ENCODE data around the gene SLC44A1. TPM values are rescaled to one million over a fixed set of nuclear protein-coding genes. Genes with fewer than 3 reads are reported as not detected.

SLC44A1 gene
- total RNA-seq, 2 donors from 2014 or later: 22.2 to 27.1 TPM

DNA sequence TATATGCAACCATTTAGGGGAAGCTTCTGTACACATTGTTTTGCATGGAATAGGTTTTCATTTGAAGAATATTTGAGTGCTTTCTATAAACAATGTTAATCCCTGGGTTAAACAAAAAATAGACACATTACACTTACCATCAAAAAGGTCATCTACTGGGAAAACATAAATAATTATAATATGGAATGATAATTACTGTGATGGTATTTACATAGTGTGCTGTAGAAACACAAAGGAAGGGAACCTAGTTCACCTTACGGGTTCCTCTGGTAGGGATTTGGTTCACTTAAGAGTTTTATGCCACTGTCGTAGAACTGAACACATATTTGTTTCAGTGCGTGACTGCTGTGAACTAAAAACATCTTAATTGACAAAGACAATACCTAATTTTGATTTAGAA lies 44.9 kb downstream of the SLC44A1 start:
- 94% methylated on average over 3 of the region's 3 CpGs for WGBS
- no peak for DNase-seq (ENCODE audit: low spot score)
- intact Hi-C loops (cut with DNase I): no loop called here
- Histone ChIP-seq H3K27ac (no peak overlapping the region), H3K9me3 (no peaks in the 10 kb centered on the region), H3K36me3 (no peaks in the 10 kb centered on the region), H3K4me3 (no peak overlapping the region), H3K27me3 (replicated peaks; ENCODE audit: insufficient read depth) (no peaks in the 10 kb centered on the region), H3K4me1 (replicated peaks) (no peaks in the 10 kb centered on the region)
- TF ChIP-seq POLR2AphosphoS5 (IDR thresholded peaks at IDR 0.05) (no peak), POLR2A (IDR thresholded peaks at IDR 0.05) (no peak)
- TF ChIP-seq, protein P1, sequence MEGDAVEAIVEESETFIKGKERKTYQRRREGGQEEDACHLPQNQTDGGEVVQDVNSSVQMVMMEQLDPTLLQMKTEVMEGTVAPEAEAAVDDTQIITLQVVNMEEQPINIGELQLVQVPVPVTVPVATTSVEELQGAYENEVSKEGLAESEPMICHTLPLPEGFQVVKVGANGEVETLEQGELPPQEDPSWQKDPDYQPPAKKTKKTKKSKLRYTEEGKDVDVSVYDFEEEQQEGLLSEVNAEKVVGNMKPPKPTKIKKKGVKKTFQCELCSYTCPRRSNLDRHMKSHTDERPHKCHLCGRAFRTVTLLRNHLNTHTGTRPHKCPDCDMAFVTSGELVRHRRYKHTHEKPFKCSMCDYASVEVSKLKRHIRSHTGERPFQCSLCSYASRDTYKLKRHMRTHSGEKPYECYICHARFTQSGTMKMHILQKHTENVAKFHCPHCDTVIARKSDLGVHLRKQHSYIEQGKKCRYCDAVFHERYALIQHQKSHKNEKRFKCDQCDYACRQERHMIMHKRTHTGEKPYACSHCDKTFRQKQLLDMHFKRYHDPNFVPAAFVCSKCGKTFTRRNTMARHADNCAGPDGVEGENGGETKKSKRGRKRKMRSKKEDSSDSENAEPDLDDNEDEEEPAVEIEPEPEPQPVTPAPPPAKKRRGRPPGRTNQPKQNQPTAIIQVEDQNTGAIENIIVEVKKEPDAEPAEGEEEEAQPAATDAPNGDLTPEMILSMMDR (IDR thresholded peaks at IDR 0.05): no peak

DNA sequence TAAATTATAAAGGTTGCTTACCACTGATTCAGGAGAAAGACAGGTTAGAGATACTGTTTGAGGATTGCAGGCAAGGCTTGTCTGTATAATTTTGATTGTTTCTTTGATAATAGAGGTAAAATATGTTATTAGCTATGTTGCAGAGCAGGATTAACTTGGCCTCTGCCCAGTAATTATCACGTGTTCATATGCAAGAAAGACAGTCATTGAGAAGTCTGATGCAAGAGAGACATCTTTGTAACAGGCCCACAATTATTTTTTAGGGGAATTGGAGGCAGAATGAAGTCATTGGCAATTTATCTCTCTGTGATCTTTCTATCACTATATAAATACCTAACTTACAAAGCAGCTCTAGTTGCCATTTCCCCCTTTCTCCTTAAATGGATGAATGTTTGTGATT lies 46.0 kb downstream of the SLC44A1 start:
- H3K9me3 ChIP-seq: no peaks in the 10 kb centered on the region
- peak; percentile 40 for DNase-seq (ENCODE audit: low spot score)
- H3K4me1 ChIP-seq (replicated peaks): no peaks in the 10 kb centered on the region
- no peaks in the 10 kb centered on the region for H3K27me3 ChIP-seq (replicated peaks; ENCODE audit: insufficient read depth)
- TF ChIP-seq POLR2AphosphoS5 (IDR thresholded peaks at IDR 0.05) (peak; percentile 30), POLR2A (IDR thresholded peaks at IDR 0.05) (no peak)
- no peaks in the 10 kb centered on the region for H3K36me3 ChIP-seq
- intact Hi-C loops (cut with DNase I): no loop called here
- H3K4me3 ChIP-seq: no peak overlapping the region
- WGBS: 26% methylated on average over 1 of the region's 1 CpG
- no peak overlapping the region for H3K27ac ChIP-seq

DNA sequence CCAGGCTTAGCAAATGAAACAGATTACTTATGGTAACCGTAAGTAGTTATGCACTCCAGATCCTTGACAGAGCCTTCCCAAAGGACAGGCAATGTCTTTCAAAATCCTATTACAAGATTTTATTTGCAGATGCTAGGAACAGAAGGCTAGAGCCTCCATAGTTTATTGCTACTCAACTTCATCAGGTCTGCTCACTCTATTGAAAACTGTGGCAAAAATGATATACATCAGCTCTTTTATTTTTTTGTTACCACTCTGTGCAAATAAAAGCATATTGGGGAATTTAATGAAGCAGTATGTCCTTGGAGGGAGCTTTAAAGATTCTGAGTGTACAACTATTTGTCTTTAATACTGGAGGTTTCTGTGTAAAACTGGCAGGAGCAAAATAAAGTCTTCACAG lies 46.5 kb downstream of the SLC44A1 start:
- DNase-seq (ENCODE audit: low spot score): no peak
- Histone ChIP-seq H3K4me1 (replicated peaks) (no peaks in the 10 kb centered on the region), H3K9me3 (no peaks in the 10 kb centered on the region), H3K36me3 (no peaks in the 10 kb centered on the region), H3K4me3 (no peak overlapping the region), H3K27me3 (replicated peaks; ENCODE audit: insufficient read depth) (no peaks in the 10 kb centered on the region), H3K27ac (no peak overlapping the region)
- WGBS: 89% methylated on average over 1 of the region's 1 CpG
- intact Hi-C loops (cut with DNase I): no loop called here
- TF ChIP-seq POLR2A (IDR thresholded peaks at IDR 0.05) (no peak), POLR2AphosphoS5 (IDR thresholded peaks at IDR 0.05) (no peak)
- TF ChIP-seq, protein P1 (IDR thresholded peaks at IDR 0.05): no peak

DNA sequence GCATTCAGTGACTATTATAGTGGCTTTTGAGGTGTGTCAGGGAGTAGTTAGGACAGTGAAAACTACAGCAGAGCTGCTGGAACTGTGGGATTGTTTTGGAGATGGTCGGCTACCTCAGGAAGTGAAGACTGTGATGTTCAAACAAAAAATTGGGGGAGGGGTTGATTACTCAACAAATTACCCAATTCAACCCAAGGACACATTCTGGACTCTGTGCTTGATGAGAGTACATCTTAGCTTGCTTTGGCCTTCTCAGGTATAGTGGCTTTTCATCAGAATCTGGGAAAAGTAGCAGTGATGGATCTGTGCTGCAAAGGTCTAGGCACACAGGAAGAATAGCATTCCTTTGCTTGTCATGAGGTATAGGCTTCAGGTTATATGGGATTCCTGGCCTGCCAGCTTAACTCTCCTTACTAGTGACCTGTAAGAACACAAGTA lies 47.0 kb downstream of the SLC44A1 start:
- Histone ChIP-seq H3K27ac (no peak overlapping the region), H3K9me3 (no peaks in the 10 kb centered on the region), H3K4me3 (no peak overlapping the region), H3K27me3 (replicated peaks; ENCODE audit: insufficient read depth) (no peaks in the 10 kb centered on the region), H3K36me3 (no peaks in the 10 kb centered on the region), H3K4me1 (replicated peaks) (no peaks in the 10 kb centered on the region)
- intact Hi-C loops (cut with DNase I): no loop called here
- no peak for DNase-seq (ENCODE audit: low spot score)
- WGBS: 50% methylated on average over 1 of the region's 1 CpG
- TF ChIP-seq, protein P1 (IDR thresholded peaks at IDR 0.05): no peak
- TF ChIP-seq POLR2A (IDR thresholded peaks at IDR 0.05) (no peak), POLR2AphosphoS5 (IDR thresholded peaks at IDR 0.05) (no peak)

DNA sequence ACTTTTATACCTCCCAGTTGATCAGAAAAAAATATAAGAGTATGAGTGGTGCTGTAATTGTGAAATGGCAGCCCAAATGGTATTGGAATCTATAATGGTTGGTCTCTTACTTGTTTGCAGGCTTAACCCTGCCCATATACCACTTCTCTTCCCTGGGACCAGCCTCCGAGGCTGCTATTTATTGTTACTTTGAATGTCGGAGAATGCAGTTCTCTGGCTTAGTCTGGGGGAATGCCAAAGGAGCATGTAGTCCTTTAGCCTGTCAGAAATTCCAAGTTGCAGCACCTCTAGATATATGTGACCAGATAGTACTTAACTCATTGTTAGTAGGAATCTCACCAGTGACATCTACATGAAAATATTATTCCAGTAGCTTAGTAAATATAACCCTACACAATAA lies 47.5 kb downstream of the SLC44A1 start:
- intact Hi-C loops (cut with DNase I): no loop called here
- WGBS: 30% methylated on average over 2 of the region's 2 CpGs
- Histone ChIP-seq H3K27me3 (replicated peaks; ENCODE audit: insufficient read depth) (no peaks in the 10 kb centered on the region), H3K4me1 (replicated peaks) (no peaks in the 10 kb centered on the region), H3K9me3 (no peaks in the 10 kb centered on the region), H3K4me3 (no peak overlapping the region), H3K27ac (no peak overlapping the region), H3K36me3 (no peaks in the 10 kb centered on the region)
- DNase-seq (ENCODE audit: low spot score): no peak
- no peak for TF ChIP-seq POLR2AphosphoS5 (IDR thresholded peaks at IDR 0.05)
- TF ChIP-seq, protein P1 (IDR thresholded peaks at IDR 0.05): no peak
- TF ChIP-seq POLR2A (IDR thresholded peaks at IDR 0.05): no peak
